ENCODE data around the gene TP53RK. TPM values are rescaled to one million over a fixed set of nuclear protein-coding genes. Genes with fewer than 3 reads are reported as not detected.

TP53RK gene
- total and polyA plus RNA-seq, 3 experiments from 2014 or later, result 14.1 to 17.4 (median 16.6) TPM

GRCh38 chr20:46648903-46649649 is 40.2 kb downstream of the TP53RK start:
- Histone ChIP-seq H3K9me3 (ENCODE audit: low read length) (no peaks in the 10 kb centered on the region), H3K36me3 (ENCODE audit: insufficient read depth, low read length) (no peaks in the 10 kb centered on the region), H3K4me1 (ENCODE audit: insufficient read depth, low read length) (no peaks in the 10 kb centered on the region), H3K4me3 (ENCODE audit: low read length) (no peak overlapping the region), H3K27ac (ENCODE audit: low read depth, low read length) (no peak overlapping the region), H3K27me3 (ENCODE audit: insufficient read depth, low read length, poor library complexity, severe bottlenecking) (no peaks in the 10 kb centered on the region)
- peaks cover 24 to 43% of the 10 kb centered on the region in 2 donors for H3K27me3 Mint-ChIP-seq
- no peak overlapping the region for H3K4me3 Mint-ChIP-seq
- no peak for DNase-seq
- peaks cover 0 to 5% (median 0%) of the 10 kb centered on the region in 5 donors for H3K9me3 Mint-ChIP-seq
- peaks cover 0 to 4% (median 0%) of the 10 kb centered on the region in 3 donors for H3K36me3 Mint-ChIP-seq
- ChIA-PET POLR2A (no interaction called here), CTCF (interaction anchor here (0.8 kb wide), 1 partner anchor 9 kb away, joined by 3 read pairs; no protein-coding TSS in a partner anchor)
- no peak overlapping the region for H3K27ac Mint-ChIP-seq
- H3K4me1 Mint-ChIP-seq, result no peaks in the 10 kb centered on the region

- peaks cover 0 to 4% (median 0%) of the 10 kb centered on the region in 5 donors for H3K9me3 Mint-ChIP-seq
- ChIA-PET CTCF (no interaction called here), POLR2A (no interaction called here)
- H3K4me3 Mint-ChIP-seq, result no peak overlapping the region
- Histone ChIP-seq H3K27ac (ENCODE audit: low read depth, low read length) (no peak overlapping the region), H3K27me3 (ENCODE audit: insufficient read depth, low read length, poor library complexity, severe bottlenecking) (no peaks in the 10 kb centered on the region), H3K9me3 (ENCODE audit: low read length) (no peaks in the 10 kb centered on the region), H3K4me1 (ENCODE audit: insufficient read depth, low read length) (no peaks in the 10 kb centered on the region), H3K4me3 (ENCODE audit: low read length) (no peak overlapping the region), H3K36me3 (ENCODE audit: insufficient read depth, low read length) (no peaks in the 10 kb centered on the region)
- peaks cover 0 to 4% (median 0%) of the 10 kb centered on the region in 3 donors for H3K36me3 Mint-ChIP-seq
- no peak overlapping the region for H3K27ac Mint-ChIP-seq
- no peaks in the 10 kb centered on the region for H3K4me1 Mint-ChIP-seq
- H3K27me3 Mint-ChIP-seq, result peaks cover 21 to 27% of the 10 kb centered on the region in 2 donors
- DNase-seq, result no peak
These were observed 41.8 kb downstream of the TP53RK start for GRCh38 chr20:46647469-46647868.

GRCh38 chr20:46646659-46647380 is 42.4 kb downstream of the TP53RK start:
- no peak overlapping the region for H3K27ac Mint-ChIP-seq
- Histone ChIP-seq H3K4me3 (ENCODE audit: low read length) (no peak overlapping the region), H3K36me3 (ENCODE audit: insufficient read depth, low read length) (no peaks in the 10 kb centered on the region), H3K27ac (ENCODE audit: low read depth, low read length) (no peak overlapping the region), H3K4me1 (ENCODE audit: insufficient read depth, low read length) (no peaks in the 10 kb centered on the region), H3K27me3 (ENCODE audit: insufficient read depth, low read length, poor library complexity, severe bottlenecking) (no peaks in the 10 kb centered on the region), H3K9me3 (ENCODE audit: low read length) (no peaks in the 10 kb centered on the region)
- no peak for DNase-seq
- H3K9me3 Mint-ChIP-seq, result peaks cover 0 to 1% (median 0%) of the 10 kb centered on the region in 5 donors
- peaks cover 0 to 4% (median 0%) of the 10 kb centered on the region in 3 donors for H3K36me3 Mint-ChIP-seq
- ChIA-PET CTCF (no interaction called here), POLR2A (no interaction called here)
- no peaks in the 10 kb centered on the region for H3K4me1 Mint-ChIP-seq
- no peak overlapping the region for H3K4me3 Mint-ChIP-seq
- peaks cover 16 to 26% of the 10 kb centered on the region in 2 donors for H3K27me3 Mint-ChIP-seq

GRCh38 chr20:46646122-46646521 is 43.1 kb downstream of the TP53RK start:
- Histone ChIP-seq H3K36me3 (ENCODE audit: insufficient read depth, low read length) (no peaks in the 10 kb centered on the region), H3K4me1 (ENCODE audit: insufficient read depth, low read length) (no peaks in the 10 kb centered on the region), H3K27me3 (ENCODE audit: insufficient read depth, low read length, poor library complexity, severe bottlenecking) (no peaks in the 10 kb centered on the region), H3K9me3 (ENCODE audit: low read length) (no peaks in the 10 kb centered on the region), H3K4me3 (ENCODE audit: low read length) (no peak overlapping the region), H3K27ac (ENCODE audit: low read depth, low read length) (no peak overlapping the region)
- Mint-ChIP-seq H3K27me3 (peaks cover 11 to 27% of the 10 kb centered on the region in 2 donors), H3K27ac (no peak overlapping the region), H3K4me1 (no peaks in the 10 kb centered on the region), H3K36me3 (peaks cover 0 to 4% (median 0%) of the 10 kb centered on the region in 3 donors), H3K4me3 (no peak overlapping the region), H3K9me3 (no peaks in the 10 kb centered on the region)
- ChIA-PET CTCF (no interaction called here), POLR2A (no interaction called here)
- no peak for DNase-seq

GRCh38 chr20:46644733-46645132 is 44.5 kb downstream of the TP53RK start:
- no peaks in the 10 kb centered on the region for H3K27me3 ChIP-seq (ENCODE audit: insufficient read depth, low read length, poor library complexity, severe bottlenecking)
- no peak overlapping the region for H3K4me3 ChIP-seq (ENCODE audit: low read length)
- Mint-ChIP-seq H3K36me3 (no peaks in the 10 kb centered on the region), H3K27ac (no peak overlapping the region), H3K9me3 (no peaks in the 10 kb centered on the region), H3K27me3 (peaks cover 2 to 22% of the 10 kb centered on the region in 2 donors), H3K4me1 (no peaks in the 10 kb centered on the region), H3K4me3 (no peak overlapping the region)
- H3K27ac ChIP-seq (ENCODE audit: low read depth, low read length), result no peak overlapping the region
- DNase-seq, result no peak
- H3K4me1 ChIP-seq (ENCODE audit: insufficient read depth, low read length), result no peaks in the 10 kb centered on the region
- ChIA-PET CTCF (no interaction called here), POLR2A (no interaction called here)
- H3K9me3 ChIP-seq (ENCODE audit: low read length), result no peaks in the 10 kb centered on the region
- no peaks in the 10 kb centered on the region for H3K36me3 ChIP-seq (ENCODE audit: insufficient read depth, low read length)

GRCh38 chr20:46644160-46644559 is 45.1 kb downstream of the TP53RK start:
- Mint-ChIP-seq H3K4me3 (no peak overlapping the region), H3K9me3 (no peaks in the 10 kb centered on the region), H3K4me1 (no peaks in the 10 kb centered on the region), H3K27ac (no peak overlapping the region), H3K36me3 (no peaks in the 10 kb centered on the region), H3K27me3 (peaks cover 7 to 20% of the 10 kb centered on the region in 2 donors)
- Histone ChIP-seq H3K9me3 (ENCODE audit: low read length) (no peaks in the 10 kb centered on the region), H3K4me3 (ENCODE audit: low read length) (no peak overlapping the region), H3K36me3 (ENCODE audit: insufficient read depth, low read length) (no peaks in the 10 kb centered on the region), H3K27me3 (ENCODE audit: insufficient read depth, low read length, poor library complexity, severe bottlenecking) (no peaks in the 10 kb centered on the region), H3K4me1 (ENCODE audit: insufficient read depth, low read length) (no peaks in the 10 kb centered on the region), H3K27ac (ENCODE audit: low read depth, low read length) (no peak overlapping the region)
- DNase-seq, result no peak
- ChIA-PET POLR2A (no interaction called here), CTCF (no interaction called here)

- Histone ChIP-seq H3K9me3 (ENCODE audit: low read length) (no peaks in the 10 kb centered on the region), H3K36me3 (ENCODE audit: insufficient read depth, low read length) (no peaks in the 10 kb centered on the region), H3K27me3 (ENCODE audit: insufficient read depth, low read length, poor library complexity, severe bottlenecking) (no peaks in the 10 kb centered on the region), H3K4me3 (ENCODE audit: low read length) (no peak overlapping the region), H3K27ac (ENCODE audit: low read depth, low read length) (no peak overlapping the region), H3K4me1 (ENCODE audit: insufficient read depth, low read length) (no peaks in the 10 kb centered on the region)
- no peak for DNase-seq
- H3K27ac Mint-ChIP-seq, result no peak overlapping the region
- H3K27me3 Mint-ChIP-seq, result peaks cover 8 to 27% of the 10 kb centered on the region in 2 donors
- ChIA-PET POLR2A (no interaction called here), CTCF (no interaction called here)
- H3K36me3 Mint-ChIP-seq, result no peaks in the 10 kb centered on the region
- no peaks in the 10 kb centered on the region for H3K9me3 Mint-ChIP-seq
- no peak overlapping the region for H3K4me3 Mint-ChIP-seq
- H3K4me1 Mint-ChIP-seq, result no peaks in the 10 kb centered on the region
These were observed 46.3 kb downstream of the TP53RK start for GRCh38 chr20:46642969-46643343.

GRCh38 chr20:46642265-46642968 is 46.8 kb downstream of the TP53RK start:
- Mint-ChIP-seq H3K27ac (peak overlapping the region in 1 of 8 donors; percentile 62), H3K9me3 (no peaks in the 10 kb centered on the region), H3K4me1 (no peaks in the 10 kb centered on the region), H3K27me3 (peaks cover 8 to 30% of the 10 kb centered on the region in 2 donors), H3K36me3 (no peaks in the 10 kb centered on the region), H3K4me3 (no peak overlapping the region)
- no peaks in the 10 kb centered on the region for H3K36me3 ChIP-seq (ENCODE audit: insufficient read depth, low read length)
- CTCF ChIA-PET, result no interaction called here
- H3K4me1 ChIP-seq (ENCODE audit: insufficient read depth, low read length), result no peaks in the 10 kb centered on the region
- POLR2A ChIA-PET, result no interaction called here
- no peak for DNase-seq
- H3K9me3 ChIP-seq (ENCODE audit: low read length), result no peaks in the 10 kb centered on the region
- H3K27me3 ChIP-seq (ENCODE audit: insufficient read depth, low read length, poor library complexity, severe bottlenecking), result no peaks in the 10 kb centered on the region
- no peak overlapping the region for H3K4me3 ChIP-seq (ENCODE audit: low read length)
- no peak overlapping the region for H3K27ac ChIP-seq (ENCODE audit: low read depth, low read length)
